HepG2 (cell line): Measurements from ENCODE around the gene GRM4. TPM values are rescaled to one million over a fixed set of nuclear protein-coding genes. Genes with fewer than 3 reads are reported as not detected.

Experiments
- ATAC-seq: fragments of 200-7000 bp; cut with Tn5 transposase; 3 replicates; pipeline ENCODE4 v1.9.1; 2020; ENCODE audit warnings: mild to moderate bottlenecking, moderate library complexity
- BruUV-seq: library from RNA; stranded (reverse); fragments of 400-500 nt; replicated peaks from 2 replicates; lab custom pipeline; 2021; lab: Mats Ljungman, UMichigan
- CTCF ChIA-PET: fragments of 300-600 bp; formaldehyde crosslinking; extraction: SDS; loops from one replicate; lab custom pipeline; 2021; ENCODE audit warnings: low total read pairs, inconsistent platforms, low intra/inter-chr PET ratio; lab: Yijun Ruan, JAX
- POLR2A ChIA-PET: fragments of 350-600 bp; sonication (Branson Sonifier 250); formaldehyde crosslinking; loops from one replicate; lab custom pipeline; 2020; ENCODE audit warnings: antibody characterized with exemption, inconsistent platforms; lab: Yijun Ruan, JAX
- DNase-seq: peaks from one replicate; pipeline ENCODE4 v3.0.0-alpha.2; 2015; ENCODE audit warnings: low spot score
- FAIRE-seq: peaks from 3 replicates; lab custom pipeline; 2011; peaks lifted over from hg19 to GRCh38; lab: Jason Lieb, UNC
- H2AFZ ChIP-seq: one replicate; pipeline ENCODE4 v1.6.1; 2011; ENCODE audit warnings: low read length, inconsistent platforms
- H3K27ac ChIP-seq: fragments of 300-600 bp; 3 replicates; pipeline ENCODE4 v1.8.0; 2011; ENCODE audit warnings: mixed run types, mild to moderate bottlenecking, mixed read lengths, low read length, inconsistent platforms; ENCODE audit not compliant: insufficient read depth; ENCODE audit errors: extremely low read length
- H3K27me3 ChIP-seq, 2 experiments: fragments of 200-600 bp in 1 of 2; 2 replicates in 1 of 2; 3 replicates in 1 of 2; pipeline versions ENCODE4 v1.6.0 to v1.8.0; 2011; ENCODE audit warnings: low read length in 2 of 2, mild to moderate bottlenecking in 2 of 2, moderate library complexity in 2 of 2, inconsistent platforms in 1 of 2; ENCODE audit not compliant: insufficient read depth in 2 of 2, control insufficient read depth in 1 of 2
- H3K36me3 ChIP-seq, 2 experiments: fragments of 200-600 bp in 1 of 2; replicated peaks in 1 of 2; 2 replicates in 1 of 2; 3 replicates in 1 of 2; pipeline versions ENCODE4 v1.5.1 to v1.8.0; 2011; ENCODE audit warnings: low read length in 2 of 2, inconsistent platforms in 1 of 2; ENCODE audit not compliant: insufficient read depth in 2 of 2, control insufficient read depth in 1 of 2
- H3K4me1 ChIP-seq: 2 replicates; pipeline ENCODE4 v1.5.1; 2012; ENCODE audit warnings: low read length, inconsistent platforms; ENCODE audit not compliant: insufficient read depth
- H3K4me2 ChIP-seq: 2 replicates; pipeline ENCODE4 v1.6.0; 2011; ENCODE audit warnings: low read depth, low read length, inconsistent platforms
- H3K4me3 ChIP-seq, 3 experiments: fragments of 200-600 bp in 1 of 3; sonication (generic), shearing (Covaris generic) in 1 of 3; replicated peaks in 1 of 3; 2 replicates each; pipeline ENCODE4 v1.5.1; 2011 to 2016; ENCODE audit warnings: low read length in 3 of 3, inconsistent platforms in 2 of 3, low read depth in 2 of 3, mild to moderate bottlenecking in 2 of 3, control low read depth in 1 of 3, mixed read lengths in 1 of 3; ENCODE audit not compliant: insufficient read depth in 1 of 3
- H3K79me2 ChIP-seq: one replicate; pipeline ENCODE4 v1.6.1; 2011; ENCODE audit warnings: low read length, inconsistent platforms; ENCODE audit not compliant: insufficient read depth
- H3K9ac ChIP-seq: 2 replicates; pipeline ENCODE4 v1.6.0; 2011; ENCODE audit warnings: mild to moderate bottlenecking, low read depth, low read length, inconsistent platforms; ENCODE audit not compliant: insufficient read depth
- H3K9me3 ChIP-seq: 2 replicates; pipeline ENCODE4 v1.5.1; 2012; ENCODE audit warnings: mild to moderate bottlenecking, low read length
- H4K20me1 ChIP-seq: 2 replicates; pipeline ENCODE4 v1.6.0; 2011; ENCODE audit warnings: inconsistent platforms, mild to moderate bottlenecking, low read length, moderate library complexity; ENCODE audit not compliant: insufficient read depth
- HMGA1 ChIP-seq: sonication (generic); formaldehyde crosslinking; conservative IDR thresholded peaks from 2 replicates; pipeline ENCODE4 v1.4.0; 2020; ENCODE audit warnings: missing genetic modification reagents
- MTA3 ChIP-seq: sonication (generic); formaldehyde crosslinking; IDR thresholded peaks from 2 replicates; pipeline ENCODE4 v1.4.0; 2020; ENCODE audit warnings: missing genetic modification reagents
- PLRG1 ChIP-seq: fragments of 450-650 bp; conservative IDR thresholded peaks from 2 replicates; pipeline ENCODE4 v1.6.1; 2016
- RAD21 ChIP-seq: fragments of 450-650 bp; formaldehyde crosslinking; IDR thresholded peaks from 2 replicates; pipeline ENCODE4 v1.5.0; 2020; ENCODE audit warnings: mild to moderate bottlenecking
- RARG ChIP-seq: sonication (generic); formaldehyde crosslinking; IDR thresholded peaks from 2 replicates; pipeline ENCODE4 v1.4.0; 2020; ENCODE audit warnings: low read depth, mild to moderate bottlenecking, missing genetic modification reagents
- RCOR2 ChIP-seq: IDR thresholded peaks from 2 replicates; pipeline ENCODE4 v1.6.1; 2016; ENCODE audit warnings: missing biosample characterization, missing genetic modification reagents
- TEAD3 ChIP-seq: optimal IDR thresholded peaks from 2 replicates; pipeline ENCODE3; 2016; ENCODE audit warnings: borderline replicate concordance
- THAP8 ChIP-seq: sonication (generic); formaldehyde crosslinking; IDR thresholded peaks from 2 replicates; pipeline ENCODE4 v1.5.1; 2020; ENCODE audit warnings: missing genetic modification reagents, mild to moderate bottlenecking, borderline replicate concordance
- TMF1 ChIP-seq: sonication (generic); formaldehyde crosslinking; IDR thresholded peaks from 2 replicates; pipeline ENCODE4 v1.8.1; 2022; ENCODE audit warnings: low read depth, missing genetic modification reagents
- ZBTB10 ChIP-seq: sonication (generic); formaldehyde crosslinking; IDR thresholded peaks from 2 replicates; pipeline ENCODE4 v1.4.0; 2020; ENCODE audit warnings: missing genetic modification reagents, borderline replicate concordance
- ZNF274 ChIP-seq: sonication (generic); formaldehyde crosslinking; IDR thresholded peaks from 2 replicates; pipeline ENCODE4 v1.5.1; 2020; ENCODE audit warnings: mild to moderate bottlenecking, missing genetic modification reagents
- ZNF276 ChIP-seq: sonication (generic); formaldehyde crosslinking; IDR thresholded peaks from 2 replicates; pipeline ENCODE4 v1.4.0; 2020; ENCODE audit warnings: mild to moderate bottlenecking, low read depth, missing genetic modification reagents
- ZNF282 ChIP-seq: fragments of 450-650 bp; IDR thresholded peaks from 2 replicates; pipeline ENCODE4 v1.6.1; 2018; ENCODE audit not compliant: partially characterized antibody
- ZNF562 ChIP-seq: sonication (generic); formaldehyde crosslinking; IDR thresholded peaks from 2 replicates; pipeline ENCODE4 v1.8.0; 2022; ENCODE audit warnings: missing genetic modification reagents, borderline replicate concordance
- ZNF703 ChIP-seq: sonication (generic); formaldehyde crosslinking; IDR thresholded peaks from 2 replicates; pipeline ENCODE4 v1.5.1; 2020; ENCODE audit warnings: missing genetic modification reagents, mild to moderate bottlenecking, moderate library complexity, borderline replicate concordance
- ZNF792 ChIP-seq: IDR thresholded peaks from 2 replicates; pipeline ENCODE4 v1.6.1; 2016
- ZSCAN9 ChIP-seq: IDR thresholded peaks from 2 replicates; pipeline ENCODE4 v1.6.1; 2016; ENCODE audit warnings: borderline replicate concordance
- WGBS: methylation state at CpG from one replicate; pipeline ENCODE4 v1.1.6; 2017; ENCODE audit warnings: low lambda C conversion rate; 5-methylcytosine and 5-hydroxymethylcytosine counted together
- in situ Hi-C: cut with HindIII; loops from 2 replicates; pipeline ENCODE4 v1.10.0; 2017; ENCODE audit warnings: low pct_unique_long_range_greater_than_20kb; ENCODE audit not compliant: extremely low pct_ligation_motif_present
- intact Hi-C: fragments of 100-400 bp; cut with micrococcal nuclease; formaldehyde crosslinking; loops from one replicate; pipeline ENCODE4 v1.10.0; 2022; ENCODE audit not compliant: unreplicated experiment
- polyA plus RNA-seq, 8 experiments: library from polyadenylated mRNA; depleted of rRNA in 3 of 8; stranded (reverse) in 7 of 8; unstranded in 1 of 8; fragments of >200 nt; fragmentation: Illumina TruSeq in 4 of 8; extraction: Trizol in 4 of 8; gene quantifications; 2 replicates each; pipeline versions ENCODE4 v1.2.1 to v1.2.3, GENCODE V29; 2011 to 2016; ENCODE audit warnings: low read depth in 4 of 8, missing spikeins in 1 of 8, mixed read lengths in 1 of 8; ENCODE audit not compliant: insufficient read depth in 1 of 8
- total RNA-seq, 5 experiments: library from RNA; depleted of rRNA; stranded (reverse); fragments of >200 nt; fragmentation: Illumina TruSeq; extraction: Trizol; gene quantifications; 2 replicates each; pipeline ENCODE4 v1.2.3, GENCODE V29; 2016; ENCODE audit warnings: low read depth in 1 of 5

The GRM4 gene
- total and polyA plus RNA-seq, 2 of the 13 experiments (the other 11 are each of a cell fraction or from before 2014, with no cell fraction given): not detected

- Histone ChIP-seq H3K27ac (no peak overlapping the region), H3K9ac (no peak overlapping the region), H3K27me3 (peaks cover 16 to 70% of the 10 kb centered on the region in 2 experiments), H3K4me3 (no peak overlapping the region), H3K4me1 (no peaks in the 10 kb centered on the region), H3K4me2 (no peak overlapping the region), H3K9me3 (no peaks in the 10 kb centered on the region), H3K36me3 (no peaks in the 10 kb centered on the region), H2AFZ (no peak overlapping the region), H4K20me1 (peaks cover 5% of the 10 kb centered on the region; the same call in 1 of the 2 replicates), H3K79me2 (no peaks in the 10 kb centered on the region)
- intact Hi-C loops: no loop called here
- BruUV-seq: no TSS peak
- FAIRE-seq (no peak), DNase-seq (no peak), ATAC-seq (no peak; the same call in 1 of the 3 replicates)
- in situ Hi-C loops: loop anchor here (5.0 kb wide), 1 partner anchor 86 kb away; no protein-coding TSS in a partner anchor
- ChIA-PET CTCF (interaction anchor here (2.7 kb wide), 1 partner anchor 98 kb away, joined by 26 read pairs; no protein-coding TSS in a partner anchor), POLR2A (no interaction called here)
- TF ChIP-seq ZNF792: no peak
- TF ChIP-seq ZNF703: no peak
- no peak for TF ChIP-seq TMF1 (CRISPR knock-in tag)
- no peak for TF ChIP-seq ZNF282
- no peak for TF ChIP-seq HMGA1 (CRISPR knock-in tag)
- TF ChIP-seq RARG: no peak
- no peak for TF ChIP-seq RAD21 (CRISPR knock-in tag)
- no peak for TF ChIP-seq RCOR2 (CRISPR knock-in tag)
- no peak for TF ChIP-seq ZNF276
- no peak for TF ChIP-seq ZNF274 (CRISPR knock-in tag)
- no peak for TF ChIP-seq THAP8 (CRISPR knock-in tag)
- no peak for TF ChIP-seq TEAD3 (CRISPR knock-in tag)
- TF ChIP-seq MTA3: no peak
- TF ChIP-seq ZNF562 (CRISPR knock-in tag): no peak
- TF ChIP-seq ZSCAN9 (CRISPR knock-in tag): no peak
- TF ChIP-seq ZBTB10 (CRISPR knock-in tag): no peak
- no peak for TF ChIP-seq PLRG1
- 38% methylated on average over 24 of the region's 36 CpGs for WGBS
These were observed 89.4 kb downstream of the GRM4 start for GRCh38 chr6:34056305-34057108.
